KMS-11 (cell line): ENCODE data around the gene CA5B.

ENCODE experiments used
- H2AFZ ChIP-seq: fragments of 200-600 bp; sonication (generic); 2 replicates; pipeline ENCODE4 v1.6.1; 2016; ENCODE audit warnings: antibody characterized with exemption, mixed run types, low read depth
- H3K27ac ChIP-seq: fragments of 200-600 bp; sonication (generic); 2 replicates; pipeline ENCODE4 v1.6.1; 2016; ENCODE audit warnings: mild to moderate bottlenecking, mixed run types
- H3K27me3 ChIP-seq: fragments of 200-600 bp; sonication (generic); 2 replicates; pipeline ENCODE4 v1.6.1; 2017; ENCODE audit warnings: mild to moderate bottlenecking, low read depth, mixed run types, moderate library complexity; ENCODE audit not compliant: insufficient read depth
- H3K36me3 ChIP-seq: fragments of 200-600 bp; sonication (generic); 2 replicates; pipeline ENCODE4 v1.6.1; 2017; ENCODE audit warnings: mild to moderate bottlenecking, mixed run types; ENCODE audit not compliant: insufficient read depth
- H3K4me1 ChIP-seq: fragments of 200-600 bp; sonication (generic); 2 replicates; pipeline ENCODE4 v1.6.1; 2016; ENCODE audit warnings: mild to moderate bottlenecking, low read depth, mixed run types; ENCODE audit not compliant: poor library complexity, severe bottlenecking
- H3K4me2 ChIP-seq: fragments of 200-600 bp; sonication (generic); 2 replicates; pipeline ENCODE4 v1.7.0; 2016; ENCODE audit warnings: mild to moderate bottlenecking, mixed run types
- H3K4me3 ChIP-seq: fragments of 200-600 bp; sonication (generic); IDR thresholded peaks from 2 replicates; pipeline ENCODE4 v1.6.1; 2017; ENCODE audit warnings: low read depth, low read length, mixed read lengths; ENCODE audit not compliant: insufficient read depth
- H3K79me2 ChIP-seq: fragments of 200-600 bp; sonication (generic); 2 replicates; pipeline ENCODE4 v1.6.1; 2016; ENCODE audit warnings: low read depth, mixed run types; ENCODE audit not compliant: insufficient read depth
- H3K9ac ChIP-seq: fragments of 200-600 bp; sonication (generic); 2 replicates; pipeline ENCODE4 v1.6.1; 2016; ENCODE audit warnings: mild to moderate bottlenecking, mixed run types
- H4K20me1 ChIP-seq: fragments of 200-600 bp; sonication (generic); 2 replicates; pipeline ENCODE4 v1.6.1; 2016; ENCODE audit warnings: mild to moderate bottlenecking, mixed run types; ENCODE audit not compliant: insufficient read depth
- TF ChIP-seq, protein P1 (sequence below): fragments of 200-600 bp; sonication (generic); conservative IDR thresholded peaks from 2 replicates; pipeline ENCODE4 v1.6.1; 2017; ENCODE audit warnings: low read depth, mild to moderate bottlenecking, antibody characterized with exemption, low read length, moderate library complexity, mixed read lengths

Gene CA5B

GRCh38 chrX:15749642-15750610 is 11.9 kb downstream of the CA5B start:
- Histone ChIP-seq H3K27me3 (no peaks in the 10 kb centered on the region), H3K36me3 (no peaks in the 10 kb centered on the region), H3K4me1 (no peaks in the 10 kb centered on the region), H4K20me1 (no peaks in the 10 kb centered on the region), H3K27ac (no peak overlapping the region), H3K79me2 (no peaks in the 10 kb centered on the region), H3K9ac (no peak overlapping the region), H2AFZ (no peak overlapping the region), H3K4me3 (no peak overlapping the region), H3K4me2 (no peak overlapping the region)
- TF ChIP-seq, protein P1, sequence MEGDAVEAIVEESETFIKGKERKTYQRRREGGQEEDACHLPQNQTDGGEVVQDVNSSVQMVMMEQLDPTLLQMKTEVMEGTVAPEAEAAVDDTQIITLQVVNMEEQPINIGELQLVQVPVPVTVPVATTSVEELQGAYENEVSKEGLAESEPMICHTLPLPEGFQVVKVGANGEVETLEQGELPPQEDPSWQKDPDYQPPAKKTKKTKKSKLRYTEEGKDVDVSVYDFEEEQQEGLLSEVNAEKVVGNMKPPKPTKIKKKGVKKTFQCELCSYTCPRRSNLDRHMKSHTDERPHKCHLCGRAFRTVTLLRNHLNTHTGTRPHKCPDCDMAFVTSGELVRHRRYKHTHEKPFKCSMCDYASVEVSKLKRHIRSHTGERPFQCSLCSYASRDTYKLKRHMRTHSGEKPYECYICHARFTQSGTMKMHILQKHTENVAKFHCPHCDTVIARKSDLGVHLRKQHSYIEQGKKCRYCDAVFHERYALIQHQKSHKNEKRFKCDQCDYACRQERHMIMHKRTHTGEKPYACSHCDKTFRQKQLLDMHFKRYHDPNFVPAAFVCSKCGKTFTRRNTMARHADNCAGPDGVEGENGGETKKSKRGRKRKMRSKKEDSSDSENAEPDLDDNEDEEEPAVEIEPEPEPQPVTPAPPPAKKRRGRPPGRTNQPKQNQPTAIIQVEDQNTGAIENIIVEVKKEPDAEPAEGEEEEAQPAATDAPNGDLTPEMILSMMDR: no peak

- H3K36me3 ChIP-seq: no peaks in the 10 kb centered on the region
- H3K9ac ChIP-seq: no peak overlapping the region
- H3K27ac ChIP-seq: no peak overlapping the region
- no peaks in the 10 kb centered on the region for H4K20me1 ChIP-seq
- H3K4me1 ChIP-seq: no peaks in the 10 kb centered on the region
- no peaks in the 10 kb centered on the region for H3K27me3 ChIP-seq
- TF ChIP-seq, protein P1: no peak
- H3K4me2 ChIP-seq: no peak overlapping the region
- no peak overlapping the region for H2AFZ ChIP-seq
- no peak overlapping the region for H3K4me3 ChIP-seq
- H3K79me2 ChIP-seq: no peaks in the 10 kb centered on the region
Observed at GRCh38 chrX:15750611-15751154, 12.6 kb downstream of the CA5B start.

DNA sequence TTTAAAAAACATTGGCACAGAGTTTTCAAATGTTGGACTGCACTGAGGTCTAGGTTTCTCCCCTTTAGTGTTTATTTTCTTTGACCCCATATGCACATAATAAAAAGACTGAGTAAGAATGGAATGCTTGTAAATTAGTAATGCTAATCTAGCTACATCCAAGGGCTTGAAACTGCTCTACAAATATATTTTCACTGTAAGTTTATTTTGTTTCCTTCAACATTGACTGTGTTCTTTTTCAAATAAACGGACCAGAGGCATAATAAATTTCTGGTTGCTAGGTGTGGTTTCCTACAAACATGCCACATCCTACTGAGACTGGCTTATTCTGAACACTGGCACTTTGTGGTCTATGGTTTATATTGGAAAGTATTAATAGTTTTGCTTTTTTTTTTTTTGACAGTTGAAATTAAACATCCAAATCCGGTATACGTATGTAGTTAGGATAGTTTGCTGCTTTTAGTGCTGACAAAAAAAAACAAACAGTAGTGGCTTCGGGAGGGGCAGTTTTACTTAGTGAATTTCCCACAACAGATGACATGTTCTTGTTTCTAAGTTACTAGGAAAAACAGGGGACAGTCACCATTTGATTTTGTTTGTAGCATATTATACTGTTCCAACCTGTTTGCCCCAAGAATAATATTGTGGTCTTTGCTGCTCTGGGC is 13.2 kb downstream of the CA5B start:
- no peak overlapping the region for H3K4me2 ChIP-seq
- no peak overlapping the region for H3K27ac ChIP-seq

DNA sequence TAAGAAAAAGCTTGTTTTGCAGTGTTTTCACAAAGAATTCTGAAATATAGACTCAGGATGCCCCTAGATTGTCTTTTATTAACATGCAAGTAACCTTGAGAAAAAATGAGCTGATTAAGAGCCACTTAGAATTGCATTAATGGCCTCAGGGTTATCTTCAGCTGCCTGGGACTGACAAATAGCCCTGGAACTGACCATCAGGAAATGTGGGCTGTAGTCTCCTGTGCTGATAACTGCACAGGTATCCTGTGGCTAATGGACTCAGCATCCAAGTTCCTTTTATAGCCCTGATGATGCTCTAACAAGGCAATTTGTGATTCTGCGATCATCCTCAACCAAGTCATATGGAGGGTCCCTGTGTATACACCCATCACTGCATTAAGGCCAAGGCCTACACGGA is 17.0 kb downstream of the CA5B start:
- no peaks in the 10 kb centered on the region for H3K27me3 ChIP-seq

More for the DNA sequence above, 13.2 kb downstream of the CA5B start:
- Histone ChIP-seq H3K4me1 (no peaks in the 10 kb centered on the region), H2AFZ (no peak overlapping the region), H3K9ac (no peak overlapping the region), H3K79me2 (no peaks in the 10 kb centered on the region), H3K36me3 (no peaks in the 10 kb centered on the region), H4K20me1 (no peaks in the 10 kb centered on the region), H3K4me3 (no peak overlapping the region), H3K27me3 (no peaks in the 10 kb centered on the region)
- TF ChIP-seq, protein P1: no peak

More for the DNA sequence above, 17.0 kb downstream of the CA5B start:
- TF ChIP-seq, protein P1: no peak
- Histone ChIP-seq H3K4me3 (no peak overlapping the region), H4K20me1 (no peaks in the 10 kb centered on the region), H3K36me3 (no peaks in the 10 kb centered on the region), H3K27ac (no peak overlapping the region), H3K4me1 (no peaks in the 10 kb centered on the region), H3K79me2 (no peaks in the 10 kb centered on the region), H3K9ac (no peak overlapping the region), H3K4me2 (no peak overlapping the region), H2AFZ (no peak overlapping the region)
